Right lung (tissue), 5 donors: Measurements from ENCODE around the gene ZNF688. TPM values are rescaled to one million over a fixed set of nuclear protein-coding genes. Genes with fewer than 3 reads are reported as not detected.
"Not testable (repeated sequence)": the region's sequence is repeated elsewhere in the genome, so short reads cannot be mapped to it uniquely, and the experiment has no call there.

Experiments
- DNase-seq, 2 donors: peaks; one replicate each; pipeline ENCODE4 v3.0.0-alpha.2; 2013
- polyA plus RNA-seq, 5 donors: library from polyadenylated mRNA; unstranded; fragments of 120-200 nt; gene quantifications; one replicate each; pipeline versions ENCODE4 v1.2.1 to v1.2.3, GENCODE V29; 2013; ENCODE audit warnings: inconsistent platforms in 1 of 5, low replicate concordance in 1 of 5; ENCODE audit not compliant: insufficient read length in 5 of 5, insufficient read depth in 1 of 5

ZNF688 gene
- polyA plus RNA-seq, 5 donors = 10.5 to 18.3 (median 11.2) TPM

- not testable (repeated sequence) for DNase-seq
Measured at GRCh38 chr16:30589582-30589981, 18.1 kb upstream of the ZNF688 start.

DNA sequence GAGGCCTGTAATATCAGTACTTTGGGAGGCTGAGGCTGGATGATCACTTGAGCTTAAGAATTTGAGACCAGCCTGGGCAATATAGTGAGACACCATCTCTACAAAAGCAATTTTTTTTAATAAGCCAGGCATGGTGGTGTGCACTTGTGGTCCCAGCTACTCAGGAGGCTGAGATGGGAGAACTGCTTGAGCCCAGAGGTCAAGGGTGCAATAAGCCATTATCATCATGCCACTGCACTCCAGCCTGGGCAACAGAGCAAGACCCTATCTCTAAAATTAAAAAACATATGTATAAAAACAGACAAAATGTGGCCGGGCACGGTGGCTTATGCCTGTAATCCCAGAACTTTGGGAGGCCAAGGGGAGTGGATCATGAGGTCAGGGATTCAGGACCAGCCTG, 17.1 kb upstream of the ZNF688 start:
- DNase-seq = no peak

DNA sequence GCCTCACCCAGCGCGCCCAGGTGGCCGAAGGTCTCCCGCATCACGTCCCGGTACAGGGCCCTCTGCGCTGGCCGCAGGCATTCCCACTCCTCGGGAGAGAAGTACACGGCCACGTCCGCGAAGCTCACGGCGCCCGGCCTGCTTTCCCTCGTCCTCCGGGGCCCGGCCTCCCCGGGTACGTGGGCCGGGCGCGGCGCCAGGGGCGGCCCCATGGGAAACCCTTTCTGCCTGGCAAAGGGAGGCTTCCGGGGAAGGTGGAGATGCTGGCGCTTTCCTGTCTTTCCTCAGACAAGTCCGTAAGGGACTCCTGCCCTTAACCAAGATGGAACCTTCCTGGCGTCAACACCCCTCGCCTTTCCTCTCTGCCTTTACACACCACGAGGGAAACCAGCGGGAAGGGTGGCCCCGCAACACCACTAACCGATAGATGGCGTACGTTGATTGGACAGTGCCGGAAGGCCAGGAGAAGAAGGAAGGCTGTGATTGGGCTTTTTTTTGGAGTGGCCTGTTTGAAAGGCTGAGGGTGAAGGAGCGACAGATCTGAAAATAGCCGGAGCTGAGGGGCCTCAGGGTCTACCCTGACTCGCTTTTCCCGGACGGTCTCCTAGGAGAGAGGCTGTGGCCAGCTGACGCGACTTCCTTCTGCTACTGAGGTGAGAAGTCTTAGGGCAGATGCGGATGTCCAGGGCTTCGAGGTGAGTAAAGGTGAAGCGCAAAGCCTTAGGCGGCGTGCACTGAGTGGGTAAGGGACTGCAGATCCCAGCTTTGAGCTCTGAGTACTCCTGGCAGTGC, 14.1 kb upstream of the ZNF688 start, which contains the start of gene ZNF785:
Gene ZNF785, minus strand, starts transcription at position 298 of the 792 bp plus-strand sequence. Its CDS starts 86 bp downstream, at position 212.
- peak; percentile 96 to 98 for DNase-seq

DNA sequence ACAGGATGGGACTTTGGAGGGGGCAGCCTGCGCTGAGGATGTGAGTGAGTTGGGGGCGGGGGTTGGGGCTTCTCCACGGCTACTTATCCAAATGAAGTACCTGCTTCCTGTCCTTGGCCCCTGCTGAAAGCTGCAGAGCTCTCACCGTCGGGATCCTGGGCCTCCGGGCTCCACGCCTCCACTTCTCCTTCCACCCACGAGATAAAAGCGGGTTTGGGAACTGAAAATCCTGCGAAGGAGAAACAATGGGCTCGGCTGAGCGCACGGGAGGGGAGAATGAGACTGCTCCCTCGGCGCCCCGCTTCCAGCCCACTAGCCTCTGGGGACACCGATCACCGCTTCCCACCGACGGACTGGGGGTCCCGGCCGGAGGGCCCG, 13.5 kb upstream of the ZNF688 start:
- no peak for DNase-seq

DNA sequence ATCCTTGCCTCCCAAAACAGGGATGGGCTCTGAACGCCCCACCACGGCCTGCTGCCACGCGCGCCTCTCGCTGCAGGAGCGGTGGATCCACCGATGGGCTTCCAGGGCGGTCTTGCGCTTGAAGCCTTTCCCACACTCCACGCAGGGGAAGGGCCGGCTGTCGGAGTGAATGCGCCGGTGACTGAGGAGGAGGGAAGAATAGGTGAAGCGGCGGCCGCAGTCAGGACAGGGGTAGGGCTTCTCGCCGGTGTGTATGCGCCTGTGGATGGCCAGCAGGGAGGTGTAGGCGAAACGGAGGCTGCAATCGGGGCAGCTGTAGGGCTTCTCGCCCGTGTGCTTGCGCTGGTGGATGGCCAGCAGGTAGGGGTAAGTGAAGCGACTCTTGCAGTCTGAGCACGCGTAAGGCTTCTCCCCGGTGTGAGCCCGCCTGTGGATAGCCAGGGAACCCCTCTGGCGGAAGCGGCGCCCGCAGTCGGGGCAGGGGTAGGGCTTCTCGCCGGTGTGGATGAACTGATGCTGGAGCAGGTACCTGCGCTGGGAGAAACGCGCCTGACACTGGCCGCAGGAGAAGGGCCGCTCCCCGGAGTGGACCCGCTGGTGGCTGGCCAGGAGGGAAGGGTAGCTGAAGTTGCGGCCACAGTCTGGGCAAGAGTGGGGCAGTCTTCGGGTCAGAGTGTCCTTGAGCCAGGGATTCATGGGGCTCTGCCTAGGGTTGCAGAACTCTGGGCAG, 11.3 kb upstream of the ZNF688 start:
- no peak for DNase-seq

- DNase-seq = no peak
Measured at GRCh38 chr16:30581457-30581856, 9.9 kb upstream of the ZNF688 start.

DNA sequence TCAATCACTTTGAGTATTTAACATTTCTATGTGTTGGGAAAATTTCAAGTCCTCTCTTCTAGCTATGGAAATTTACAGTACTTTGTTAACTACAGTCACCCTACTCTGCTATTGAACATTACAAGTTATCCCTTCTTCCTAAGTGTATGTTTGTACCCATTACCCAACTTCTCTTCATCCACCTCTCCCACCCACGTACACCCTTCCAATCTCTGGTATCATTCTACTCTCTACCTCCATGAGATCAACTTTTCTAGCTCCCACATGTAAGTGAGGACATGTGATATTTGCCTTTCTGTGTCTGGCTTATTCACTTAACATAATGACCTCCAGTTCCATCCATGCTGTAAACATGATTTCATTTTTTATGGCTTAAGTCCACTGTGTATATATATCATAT, 3.2 kb upstream of the ZNF688 start:
- no peak for DNase-seq

- DNase-seq = peak; percentile 38 to 51
Measured at GRCh38 chr16:30570636-30571444, 674 bp downstream of the ZNF688 start.

DNA sequence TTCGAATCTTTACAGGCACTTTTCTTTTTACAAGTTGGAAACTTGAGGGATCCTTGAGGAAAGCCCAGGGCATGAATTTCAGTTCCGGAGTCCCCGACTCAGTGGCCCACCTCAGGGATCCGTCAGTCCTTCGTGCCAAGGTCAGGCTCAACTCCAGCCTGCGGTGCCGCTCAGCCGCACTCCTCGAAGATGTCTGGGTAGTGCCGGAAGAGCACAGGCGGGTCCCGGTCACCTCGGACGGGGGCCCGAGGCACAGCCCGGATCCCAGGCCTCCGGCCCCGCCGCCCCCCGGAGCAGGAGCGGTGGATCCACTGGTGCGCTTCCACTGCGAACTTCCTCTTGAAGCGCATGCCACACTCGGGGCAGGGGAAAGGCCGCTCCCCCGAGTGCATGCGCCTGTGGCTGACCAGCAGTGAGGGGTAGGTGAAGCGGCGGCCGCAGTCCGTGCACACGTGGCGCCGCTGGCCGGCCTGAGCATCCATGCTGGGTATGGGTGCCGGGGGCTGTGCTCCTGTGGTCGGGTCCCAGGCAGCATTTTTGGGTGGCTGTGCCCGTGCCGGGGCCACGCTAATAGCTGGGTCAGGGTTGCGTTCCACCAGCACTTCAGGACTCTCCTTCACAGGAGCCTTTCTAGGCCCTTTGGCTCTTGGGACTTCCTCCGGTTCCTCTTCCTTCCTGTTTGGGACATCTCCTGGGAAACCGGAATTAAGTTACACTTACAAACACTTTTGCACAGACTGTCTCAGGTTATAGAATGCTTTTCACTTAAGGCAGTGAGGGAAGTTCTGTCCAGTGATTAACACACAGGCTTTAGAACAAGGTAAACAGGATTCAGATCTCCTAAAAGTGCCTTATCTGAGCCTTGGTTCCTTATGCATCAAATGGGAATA, 1.5 kb downstream of the ZNF688 start:
- no peak for DNase-seq

GRCh38 chr16:30569281-30569680, 2.2 kb downstream of the ZNF688 start:
- DNase-seq = no peak

GRCh38 chr16:30567991-30568638, 3.4 kb downstream of the ZNF688 start:
- DNase-seq = no peak

DNA sequence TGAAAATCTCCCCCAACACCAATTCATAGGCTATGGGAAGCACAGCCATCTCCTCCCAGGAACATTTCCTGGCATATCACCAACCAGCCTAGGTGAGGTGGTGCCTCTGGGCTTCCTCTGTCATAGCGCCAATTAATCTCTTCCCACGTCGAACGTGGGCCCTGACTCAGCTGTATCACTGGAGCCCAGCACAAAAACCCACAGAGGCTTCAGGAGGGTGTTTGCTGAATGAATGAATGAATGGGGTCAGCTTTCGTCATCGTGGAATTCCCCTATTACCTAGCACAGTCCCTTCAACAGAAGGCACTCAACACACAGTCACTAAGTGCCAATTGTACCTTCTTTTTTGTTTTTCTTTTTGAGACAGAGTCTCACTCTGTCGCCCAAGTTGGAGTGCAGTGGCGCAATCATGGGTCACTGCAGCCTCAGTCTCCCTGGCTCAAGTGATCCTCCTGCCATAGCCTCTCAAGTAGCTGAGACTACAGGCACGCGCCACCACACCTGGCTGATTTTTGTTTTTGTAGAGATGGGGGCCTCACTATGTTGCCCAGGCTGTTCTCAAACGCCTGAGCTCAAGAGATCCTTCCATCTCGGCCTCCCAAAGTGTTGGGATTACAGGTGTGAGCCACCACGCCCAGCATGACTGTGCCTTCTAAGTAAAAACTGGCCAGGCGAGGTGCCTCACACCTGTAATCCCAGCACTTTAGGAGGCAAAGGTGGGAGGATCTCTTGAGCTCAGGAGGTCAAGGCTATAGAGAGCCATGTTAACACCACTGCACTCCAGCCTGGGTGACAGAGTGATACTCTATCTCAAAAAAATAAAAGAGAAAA, 4.1 kb downstream of the ZNF688 start:
- no peak for DNase-seq

GRCh38 chr16:30566531-30566930, 5.0 kb downstream of the ZNF688 start:
- no peak for DNase-seq

GRCh38 chr16:30565984-30566383, 5.5 kb downstream of the ZNF688 start:
- no peak for DNase-seq

DNA sequence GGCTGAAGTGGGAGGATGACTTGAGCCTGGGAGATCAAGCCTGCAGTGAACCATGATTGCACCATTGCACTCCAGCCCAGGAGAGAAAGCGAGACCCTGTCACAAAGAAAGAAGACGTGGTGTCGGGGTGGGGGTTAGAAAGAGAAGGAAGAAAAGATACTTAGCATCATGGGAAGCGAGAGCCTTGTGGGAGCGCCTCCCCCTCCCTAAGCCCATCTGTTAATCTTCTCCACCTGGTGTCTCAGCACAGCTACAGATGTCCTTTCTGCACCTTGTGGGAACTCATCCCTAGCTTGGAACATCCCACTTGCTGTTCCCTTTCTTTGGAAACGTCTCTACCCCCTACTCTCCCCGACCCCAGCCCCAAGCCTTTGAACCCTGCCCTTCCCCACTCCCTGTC, 6.0 kb downstream of the ZNF688 start:
- no peak for DNase-seq

GRCh38 chr16:30562021-30562420, 9.5 kb downstream of the ZNF688 start:
- DNase-seq = no peak

DNA sequence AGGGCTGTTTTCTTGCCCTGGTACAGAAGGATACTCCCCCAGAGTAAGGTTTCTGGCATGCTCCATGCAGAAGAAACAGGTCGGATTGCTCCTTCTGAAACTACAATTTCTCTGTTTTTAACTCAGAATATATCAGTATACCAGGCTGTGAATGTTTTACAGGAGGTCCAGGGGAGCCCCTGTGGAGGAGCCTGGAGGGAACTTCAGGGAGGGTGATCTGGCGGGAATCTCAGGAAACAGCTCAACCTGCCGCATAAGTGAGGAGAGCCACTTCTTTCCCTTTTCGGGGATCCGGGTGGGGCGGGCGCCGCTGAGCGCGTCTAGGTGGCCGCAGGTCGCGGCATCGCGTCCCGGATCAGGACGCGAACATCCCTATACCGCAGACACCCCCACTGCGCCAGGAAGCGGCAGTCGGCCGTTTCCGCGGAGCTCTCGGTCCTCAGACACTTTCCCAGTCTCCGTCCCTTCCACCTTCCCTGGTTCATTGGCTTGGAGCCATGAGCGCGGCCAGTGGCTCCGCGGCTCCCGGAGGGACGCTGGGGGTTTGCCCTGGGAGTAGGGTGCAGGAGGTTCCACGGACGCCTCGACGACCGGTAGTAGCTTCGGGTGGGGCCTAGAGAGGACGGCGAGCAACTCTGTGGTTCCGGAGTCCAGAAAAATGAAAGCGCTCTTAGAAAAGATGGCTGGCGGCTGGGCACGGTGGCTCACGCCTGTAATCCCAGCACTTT, 10.3 kb downstream of the ZNF688 start:
- DNase-seq = no peak

DNA sequence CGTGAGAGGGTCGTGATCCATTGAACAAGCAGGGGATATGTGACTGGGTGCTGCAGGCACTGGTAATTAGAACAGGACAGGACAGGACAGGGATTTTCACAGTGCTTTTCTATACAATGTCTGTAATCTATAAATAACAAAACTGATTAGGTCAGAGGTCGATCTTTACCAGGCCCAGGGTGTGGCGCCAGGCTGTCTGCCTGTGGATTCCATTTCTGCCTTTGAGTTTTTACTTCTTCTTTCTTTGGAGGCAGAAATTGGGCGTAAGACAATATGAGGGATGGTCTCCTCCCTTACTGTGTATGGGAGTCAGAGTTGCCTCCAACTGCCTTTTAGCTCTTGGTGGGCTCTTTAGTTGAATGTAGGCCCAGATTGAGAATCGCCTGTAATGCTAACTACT, 11.8 kb downstream of the ZNF688 start:
- DNase-seq = no peak

- DNase-seq = no peak
Measured at GRCh38 chr16:30558789-30559377, 12.6 kb downstream of the ZNF688 start.
